GM18499 (cell line): Measurements from ENCODE around the gene KCTD17.

Source experiments
- ATAC-seq: cut with Tn5 transposase; IDR thresholded peaks from one replicate; pipeline ENCODE4 v1.9.1; 2021; ENCODE audit warnings: moderate number of reproducible peaks; ENCODE audit not compliant: insufficient read depth, unreplicated experiment

The KCTD17 gene

DNA sequence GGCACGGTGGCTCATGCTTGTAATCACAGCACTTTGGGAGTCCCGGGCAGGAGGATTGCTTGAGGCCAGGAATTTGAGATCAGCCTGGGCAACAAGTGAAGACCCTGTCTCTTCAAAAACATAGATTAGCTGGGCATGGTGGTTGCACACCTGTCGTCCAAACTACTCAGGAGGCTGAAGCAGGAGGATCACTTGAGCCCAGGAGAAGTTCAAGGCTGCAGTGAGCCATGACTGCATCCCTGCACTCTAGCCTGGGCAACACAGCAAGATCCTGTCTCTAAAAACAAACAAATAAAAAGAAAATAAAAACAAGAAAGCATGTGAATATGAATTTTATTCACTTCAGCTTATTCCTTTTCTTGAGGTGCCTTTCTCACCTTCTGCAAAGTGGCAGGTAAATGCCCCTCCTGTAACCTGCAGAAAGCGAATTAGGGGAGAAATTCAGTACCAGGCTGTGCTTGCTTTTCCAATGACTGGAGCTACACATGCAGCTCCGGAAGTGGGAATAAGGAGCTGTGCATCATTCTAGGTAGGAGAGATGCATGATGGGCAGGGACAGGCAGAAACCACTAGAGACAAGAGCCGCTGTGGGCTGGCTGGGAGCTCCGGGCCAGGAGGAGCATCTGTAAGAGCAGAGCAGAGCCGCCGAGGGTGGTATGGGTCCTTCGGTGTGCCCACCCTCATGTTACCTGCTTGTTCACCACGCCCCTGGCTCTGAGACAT is 14.7 kb upstream of the KCTD17 start:
- ATAC-seq = no peak

DNA sequence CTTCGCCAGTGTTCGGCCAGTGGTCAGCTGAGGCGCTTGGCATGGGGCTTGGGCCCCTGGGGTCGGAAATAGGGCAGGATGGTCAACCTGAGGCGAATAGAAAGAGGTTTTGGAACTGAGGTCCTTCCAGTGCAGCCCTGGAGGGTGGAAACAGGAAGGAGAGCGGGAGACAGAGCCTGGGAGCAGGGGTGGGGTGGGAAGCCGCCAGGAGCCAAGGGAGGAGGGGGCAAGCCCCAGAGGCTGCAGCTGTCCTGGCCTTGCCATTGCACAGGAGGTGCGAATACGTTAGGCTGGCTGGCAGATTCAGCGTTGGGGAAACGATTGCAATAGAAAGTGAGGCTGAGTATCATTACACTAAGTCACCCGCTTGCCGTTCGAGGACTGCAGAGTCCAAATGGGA is 13.9 kb upstream of the KCTD17 start:
- no peak for ATAC-seq

DNA sequence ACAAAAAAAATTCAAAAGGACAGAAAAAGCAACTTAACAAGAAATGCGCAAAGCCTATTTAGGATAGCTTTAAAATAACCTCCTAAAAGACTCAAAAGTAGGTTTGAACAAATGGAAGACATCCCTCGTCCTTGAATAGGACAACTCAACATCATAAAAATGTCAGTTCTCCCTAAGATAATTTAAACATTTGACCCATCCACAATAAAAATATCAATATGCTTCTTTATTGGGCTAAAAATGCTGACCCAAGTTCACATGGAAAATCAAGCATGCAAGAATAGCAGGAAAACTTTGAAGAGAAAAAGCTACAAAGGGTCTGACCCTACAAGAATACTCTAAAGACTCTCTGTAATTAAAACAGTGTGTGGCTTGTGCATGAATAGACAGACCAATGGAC is 12.1 kb upstream of the KCTD17 start:
- ATAC-seq = no peak

DNA sequence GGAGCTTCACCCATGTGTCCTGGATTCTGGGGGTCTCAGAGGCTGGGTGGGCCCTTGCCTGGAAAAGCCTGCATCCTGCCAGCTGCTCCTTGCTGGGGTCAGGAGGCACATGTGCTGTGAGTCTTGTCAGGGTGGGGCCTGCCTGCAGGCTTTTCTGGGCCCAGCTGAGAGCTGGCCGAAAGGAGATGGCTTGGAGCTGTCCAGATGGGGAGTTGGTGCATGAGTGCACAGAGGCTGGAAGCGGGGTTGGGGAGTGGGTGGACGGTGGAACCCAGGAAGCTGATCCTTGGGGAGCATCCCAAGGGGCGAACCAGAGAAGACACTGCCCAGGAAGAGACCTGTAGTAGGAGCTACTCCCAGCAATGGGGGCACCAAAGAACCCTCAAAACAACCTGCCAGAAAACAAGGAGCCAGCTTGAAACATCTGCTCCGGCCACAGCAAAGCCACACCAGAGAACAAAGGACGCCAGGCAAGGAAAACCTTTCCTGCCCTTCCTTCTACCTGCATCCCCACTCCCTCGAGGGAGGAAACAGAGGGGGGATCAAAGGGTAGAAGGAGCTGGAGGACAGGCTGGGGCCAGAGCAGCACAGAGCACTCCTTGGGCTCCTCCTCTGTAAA is 8.2 kb upstream of the KCTD17 start:
- no peak for ATAC-seq

DNA sequence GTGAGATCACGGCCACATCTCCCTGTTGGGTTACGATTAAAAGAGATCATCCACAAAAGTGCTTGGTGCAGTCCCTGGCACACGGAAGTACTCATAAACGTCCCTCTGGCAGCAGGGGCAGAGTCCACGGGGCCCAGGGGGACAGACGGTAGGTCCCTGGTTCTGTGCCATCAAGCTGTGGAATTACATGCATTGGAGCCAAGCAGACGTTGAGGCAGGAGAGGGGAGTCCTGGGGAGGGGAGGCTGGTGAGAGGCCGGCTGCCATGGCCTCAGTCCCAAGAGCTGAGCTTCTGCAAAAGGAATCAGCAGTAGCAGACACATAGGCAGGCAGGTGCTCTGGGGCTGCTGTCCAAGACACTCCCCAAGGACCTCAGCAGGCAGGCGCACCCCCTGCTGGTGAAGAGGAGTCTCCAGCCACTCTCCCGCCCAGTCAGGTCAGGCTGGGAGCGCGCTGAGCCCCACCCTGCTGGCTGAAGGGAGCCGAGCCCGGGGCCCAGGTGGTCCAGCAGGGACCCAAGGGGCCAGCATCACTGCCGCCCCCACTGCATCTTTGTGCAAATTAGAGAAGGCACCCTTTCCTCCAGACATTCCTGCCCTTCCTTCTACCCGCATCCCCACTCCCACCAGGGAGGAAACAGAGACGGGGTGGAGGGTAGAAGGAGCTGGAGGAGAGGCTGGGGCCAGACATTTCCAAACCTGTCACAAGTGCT is 7.6 kb upstream of the KCTD17 start:
- no peak for ATAC-seq

DNA sequence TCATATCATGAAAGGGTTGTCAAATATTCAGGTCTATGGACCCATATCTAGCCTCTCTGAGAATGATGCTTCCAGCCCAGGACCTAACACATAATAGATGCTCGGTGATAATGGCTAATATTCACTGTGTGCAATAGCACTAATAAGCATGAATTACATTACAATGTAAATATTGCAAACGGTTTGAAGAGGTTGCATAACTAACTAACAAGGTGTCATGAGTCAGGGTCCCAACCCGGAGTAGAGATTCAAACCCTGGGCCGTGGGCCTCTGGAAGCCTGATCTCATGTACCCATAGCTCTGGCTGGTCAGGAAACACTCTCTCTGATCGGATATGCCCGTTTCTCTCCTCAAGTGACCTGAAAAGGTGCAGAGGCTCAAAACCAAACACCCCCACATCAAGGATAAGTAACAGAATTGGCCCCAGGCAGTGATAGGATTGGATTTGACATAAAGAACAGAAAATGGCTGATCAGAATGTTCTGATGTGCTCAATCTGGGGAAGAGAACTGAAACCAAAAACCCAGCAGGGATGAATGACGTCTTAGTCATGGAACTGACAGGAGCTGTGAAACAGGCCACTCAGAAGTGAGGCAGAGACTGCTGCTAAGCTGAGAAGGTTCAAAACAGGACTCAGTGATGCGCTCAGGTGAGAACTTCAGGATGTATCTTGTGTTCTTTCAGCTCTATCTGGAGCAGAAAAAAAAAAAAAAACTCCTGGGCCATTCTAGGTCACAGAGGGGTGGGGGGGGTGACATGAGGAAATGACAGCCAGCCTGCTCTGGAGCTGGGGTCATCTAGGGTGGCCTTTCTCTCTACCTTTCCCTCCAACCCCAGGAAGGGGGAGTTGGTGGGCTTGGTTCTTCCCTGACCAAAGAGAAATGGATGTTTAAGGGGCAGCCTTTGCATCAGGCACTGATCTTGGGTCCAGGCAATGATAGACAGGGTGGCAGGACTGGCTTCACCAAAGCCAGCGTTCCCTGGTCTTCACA is 6.6 kb upstream of the KCTD17 start:
- ATAC-seq = no peak

DNA sequence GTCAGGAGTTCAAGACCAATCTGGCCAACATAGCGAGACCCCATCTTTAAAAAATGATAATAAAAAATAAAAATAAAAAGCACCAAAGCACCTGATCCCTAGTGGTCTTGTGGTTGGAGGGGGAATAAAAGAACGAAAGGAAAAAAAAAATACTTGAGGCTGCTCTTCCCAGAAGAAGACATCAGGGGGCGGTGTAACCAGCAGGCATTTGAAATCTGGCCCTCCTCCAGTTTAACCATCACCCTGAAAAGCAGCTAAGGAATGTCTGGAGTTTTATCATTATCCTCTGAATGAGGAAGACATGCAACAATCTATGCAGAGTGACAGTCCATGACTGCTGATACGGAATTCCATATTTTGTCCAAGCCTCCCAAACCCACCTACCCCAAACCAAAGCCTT is 5.6 kb upstream of the KCTD17 start:
- no peak for ATAC-seq

DNA sequence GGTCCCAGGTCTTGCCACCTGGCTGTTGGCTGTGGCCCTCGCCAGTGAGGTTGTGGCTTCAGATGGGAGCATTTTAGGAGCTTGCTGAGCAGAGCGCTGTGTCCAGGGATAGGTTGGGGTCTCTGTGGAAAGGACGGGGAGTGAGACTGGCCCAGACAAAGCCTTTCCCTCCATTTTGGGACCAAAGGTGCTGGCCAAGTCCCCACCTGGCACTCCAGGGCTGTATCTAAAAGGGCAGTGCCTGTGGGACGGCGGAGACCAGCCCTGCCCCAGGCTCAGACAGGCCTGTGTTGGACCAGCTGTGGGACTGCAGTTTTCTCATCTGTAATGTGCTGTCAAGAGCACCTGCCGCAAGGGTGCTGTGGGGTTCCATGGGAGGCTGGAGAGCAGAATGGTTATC is 5.0 kb upstream of the KCTD17 start:
- ATAC-seq = no peak

DNA sequence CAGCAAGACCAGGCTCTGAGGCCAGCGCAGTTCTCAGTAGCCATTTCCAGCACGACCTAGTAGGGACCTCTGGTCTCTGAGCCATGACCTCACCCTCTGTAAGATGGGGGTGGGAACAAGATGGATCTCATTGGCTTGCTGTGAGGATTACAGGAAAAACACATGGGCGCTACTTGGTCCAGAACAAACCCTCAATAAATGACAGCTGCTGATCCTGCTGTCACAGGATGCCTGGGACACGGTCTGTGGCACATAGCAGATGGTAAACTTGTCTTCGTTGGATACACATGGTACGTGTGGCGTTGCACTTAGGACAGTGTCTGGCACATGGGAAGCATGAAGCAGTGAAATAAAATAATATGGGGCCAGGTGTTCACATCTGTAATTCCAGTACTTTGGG is 4.5 kb upstream of the KCTD17 start:
- ATAC-seq = no peak

DNA sequence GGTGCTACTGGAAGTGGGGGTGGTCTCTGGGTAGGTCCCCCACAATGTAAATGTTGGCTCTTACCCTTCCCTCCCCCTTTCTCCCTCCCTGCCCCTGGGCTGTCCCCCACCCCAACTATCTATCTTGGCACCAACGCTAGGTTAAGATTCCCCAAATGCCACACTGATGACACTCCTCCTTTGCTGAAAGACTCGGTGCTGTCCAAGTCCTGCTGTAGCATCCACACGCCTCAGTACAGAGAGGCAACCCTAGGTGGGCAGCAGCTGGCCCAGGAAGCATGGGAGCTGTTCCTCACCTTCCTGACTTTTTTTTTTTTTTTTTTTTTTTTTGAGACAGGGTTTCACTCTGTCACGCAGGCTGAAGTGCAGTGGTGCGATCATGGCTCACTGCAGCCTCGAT is 3.4 kb upstream of the KCTD17 start:
- no peak for ATAC-seq

DNA sequence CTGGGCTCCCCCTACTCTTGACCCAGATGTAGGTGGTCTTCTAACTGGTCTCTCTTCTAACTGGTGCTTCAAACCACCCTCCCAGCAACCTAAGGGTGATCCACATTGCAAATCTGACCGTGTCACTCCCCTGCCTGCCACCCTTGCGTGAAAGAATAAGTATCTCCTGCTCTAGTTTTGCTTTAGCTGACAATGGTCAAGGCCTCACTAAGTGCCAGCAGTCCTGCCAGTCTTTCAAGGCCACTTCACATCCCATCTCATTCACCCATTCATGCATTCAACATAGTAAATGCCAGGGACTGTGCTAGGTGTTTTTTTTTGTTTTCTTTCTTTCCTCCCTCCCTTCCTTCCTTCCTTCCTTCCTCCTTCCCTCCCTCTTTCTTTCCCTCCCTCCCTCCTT is 2.3 kb upstream of the KCTD17 start:
- ATAC-seq = no peak

DNA sequence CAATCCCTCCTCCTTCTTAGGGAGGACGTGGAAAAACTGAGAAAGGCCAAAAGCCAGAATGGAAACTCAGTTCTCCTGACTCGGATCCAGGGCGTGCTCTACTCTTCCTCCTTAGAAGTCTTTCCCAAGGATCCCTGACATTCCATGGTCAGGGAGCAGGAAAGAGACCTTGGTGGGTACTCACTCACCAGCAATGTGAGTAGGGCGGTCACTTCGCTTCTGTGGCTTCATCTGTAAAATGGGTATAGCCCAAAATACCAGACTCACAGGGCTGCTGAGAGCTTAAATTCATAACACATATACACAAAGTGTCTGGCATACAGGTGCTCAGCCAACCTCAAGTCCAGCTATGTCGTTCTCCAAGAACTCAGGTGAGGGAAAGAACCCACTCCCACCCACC is 629 bp upstream of the KCTD17 start:
- ATAC-seq = no peak

DNA sequence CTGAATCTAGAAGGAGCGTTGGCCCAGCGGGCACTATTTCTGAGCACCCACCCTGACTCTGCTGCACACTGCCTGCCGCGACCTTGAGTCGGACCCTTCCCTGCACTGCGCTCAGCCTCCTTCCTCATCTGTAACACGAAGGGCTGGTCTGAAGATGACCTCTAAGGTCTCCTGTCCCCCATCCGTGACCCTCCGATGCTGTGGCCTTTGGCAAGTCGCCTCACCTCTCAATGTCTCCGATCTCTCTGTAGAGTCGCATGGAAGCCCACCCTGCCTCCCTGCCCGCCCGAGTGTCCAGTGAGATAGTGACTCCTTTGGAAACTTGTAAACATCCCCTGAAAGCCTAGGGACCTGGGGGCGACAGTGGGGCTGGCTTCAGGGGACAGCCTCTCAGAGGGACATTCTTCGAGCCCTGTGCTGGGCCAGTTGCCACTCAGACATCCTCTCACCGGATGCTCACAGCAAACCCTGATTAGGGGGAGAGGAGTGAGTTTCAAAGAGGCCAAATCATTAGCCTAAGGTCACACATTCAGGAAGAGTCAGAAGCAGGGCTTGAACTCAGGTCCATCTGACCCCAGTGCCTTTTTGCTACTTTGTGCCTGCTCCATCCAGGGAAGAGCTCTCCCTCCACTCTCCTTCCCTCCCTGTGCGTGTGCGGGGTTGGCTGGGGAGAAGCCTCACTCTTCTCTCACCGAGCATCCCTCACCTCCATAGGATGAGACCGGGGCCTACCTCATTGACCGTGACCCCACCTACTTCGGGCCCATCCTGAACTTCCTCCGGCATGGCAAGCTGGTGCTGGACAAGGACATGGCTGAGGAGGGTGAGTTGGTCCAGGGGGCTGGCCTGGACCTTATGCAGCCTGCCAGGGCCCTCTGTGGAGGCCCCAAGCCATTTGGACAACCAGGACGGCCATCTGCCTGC is 1.1 kb downstream of the KCTD17 start:
- no peak for ATAC-seq

DNA sequence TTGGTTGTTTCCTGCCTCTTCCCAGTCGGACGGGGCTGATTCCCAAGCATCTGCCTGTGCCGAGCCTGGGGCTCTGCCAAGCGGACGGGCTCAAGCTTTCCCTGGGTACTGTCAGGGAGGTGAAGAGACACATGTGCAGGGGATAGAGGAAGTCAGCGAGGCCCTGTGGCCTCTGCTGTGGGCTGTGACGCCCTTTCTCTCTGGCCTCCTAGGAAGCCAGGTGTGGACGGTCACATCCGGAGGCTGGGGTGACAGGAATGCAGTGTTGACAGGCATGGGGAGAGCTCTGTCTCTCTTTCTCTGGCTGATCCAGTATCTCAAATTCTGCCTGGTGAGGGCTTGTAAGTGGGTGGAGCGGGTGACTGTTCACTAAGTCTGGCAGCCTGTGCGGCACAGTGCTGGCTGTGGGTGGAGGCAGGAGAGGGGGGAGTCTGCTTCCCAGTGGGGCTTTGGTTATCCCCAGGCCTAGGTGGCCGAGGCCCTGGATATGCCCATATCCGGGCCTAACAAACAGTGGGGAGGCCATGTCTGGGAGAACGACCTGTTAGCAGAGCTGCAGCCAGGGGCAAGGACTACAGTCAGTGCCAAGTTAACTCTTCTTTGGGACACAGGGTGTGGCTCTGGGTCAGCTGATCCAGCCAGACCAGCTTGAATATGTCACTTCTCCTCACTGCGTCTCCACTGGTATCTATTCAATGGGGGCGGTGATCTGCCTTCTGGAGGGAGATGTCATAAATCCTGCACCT is 1.9 kb downstream of the KCTD17 start:
- no peak for ATAC-seq

DNA sequence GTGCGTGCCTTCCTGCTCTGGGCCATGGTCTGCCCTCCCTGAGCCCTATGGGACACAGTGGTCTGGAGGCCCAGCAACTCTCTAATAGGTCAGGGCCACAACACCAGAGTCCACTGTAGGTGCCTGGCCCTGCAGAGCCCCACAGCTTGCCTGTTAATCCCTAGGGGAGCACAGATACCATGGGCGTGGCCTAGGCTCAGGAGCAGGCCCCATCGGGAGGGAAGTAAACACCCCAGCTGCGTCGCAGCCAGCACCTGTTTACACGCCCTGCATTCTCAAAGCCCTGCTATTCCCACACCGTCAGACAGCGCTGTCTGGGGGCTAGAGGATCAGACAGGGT is 2.5 kb downstream of the KCTD17 start:
- no peak for ATAC-seq

DNA sequence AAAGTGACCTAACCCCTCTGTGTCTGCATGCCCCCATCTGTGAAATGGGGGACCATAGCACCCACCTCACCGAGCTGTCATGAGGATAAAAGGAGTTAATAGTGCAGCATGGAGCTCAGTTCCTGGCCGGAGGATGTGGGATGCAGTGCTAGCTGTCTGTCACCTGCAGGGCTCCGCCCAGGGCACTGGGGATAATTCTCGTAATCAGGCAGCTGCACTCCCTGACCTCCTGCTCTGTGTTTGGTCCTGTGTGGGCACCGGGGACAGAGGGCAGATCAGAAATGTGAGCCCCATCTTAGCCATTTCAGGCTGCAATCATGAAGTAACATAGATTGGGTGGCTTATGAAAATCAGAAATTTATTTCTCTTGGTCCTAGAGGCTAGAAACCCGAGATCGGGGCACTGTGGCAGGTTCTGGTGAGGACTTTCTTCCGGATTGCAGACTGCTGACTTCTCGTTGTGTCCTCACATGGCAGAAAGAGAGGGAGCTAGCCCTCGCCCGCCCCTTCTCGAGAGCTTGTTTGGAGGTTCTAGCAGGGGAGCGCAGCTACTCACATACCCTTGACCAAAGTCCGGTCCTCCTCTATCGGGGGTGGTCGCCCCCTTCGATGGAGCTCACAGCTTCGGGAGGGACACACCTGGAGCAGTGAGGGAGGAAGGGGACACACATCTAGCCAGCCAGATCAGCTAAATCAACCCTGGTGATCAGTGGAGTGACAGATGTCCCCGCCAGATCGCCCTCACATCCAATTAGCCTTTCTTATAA is 3.2 kb downstream of the KCTD17 start:
- ATAC-seq = no peak

DNA sequence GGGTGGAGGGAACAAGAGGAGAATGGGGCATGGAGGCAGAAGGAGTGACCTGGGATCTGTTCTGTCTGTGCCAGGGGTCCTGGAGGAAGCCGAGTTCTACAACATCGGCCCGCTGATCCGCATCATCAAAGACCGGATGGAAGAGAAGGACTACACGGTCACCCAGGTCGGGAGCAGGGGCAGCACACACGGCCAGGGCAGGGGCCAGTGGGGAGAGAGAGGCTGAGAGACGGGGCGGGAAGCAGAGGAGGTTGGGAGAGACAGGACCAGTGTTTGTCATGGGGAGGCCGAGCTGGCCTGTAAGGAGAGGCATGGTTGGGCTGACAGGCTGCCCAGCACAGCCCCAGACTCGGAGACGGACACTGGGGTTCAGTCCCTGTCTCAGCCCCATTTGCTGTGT is 4.7 kb downstream of the KCTD17 start:
- ATAC-seq = no peak

DNA sequence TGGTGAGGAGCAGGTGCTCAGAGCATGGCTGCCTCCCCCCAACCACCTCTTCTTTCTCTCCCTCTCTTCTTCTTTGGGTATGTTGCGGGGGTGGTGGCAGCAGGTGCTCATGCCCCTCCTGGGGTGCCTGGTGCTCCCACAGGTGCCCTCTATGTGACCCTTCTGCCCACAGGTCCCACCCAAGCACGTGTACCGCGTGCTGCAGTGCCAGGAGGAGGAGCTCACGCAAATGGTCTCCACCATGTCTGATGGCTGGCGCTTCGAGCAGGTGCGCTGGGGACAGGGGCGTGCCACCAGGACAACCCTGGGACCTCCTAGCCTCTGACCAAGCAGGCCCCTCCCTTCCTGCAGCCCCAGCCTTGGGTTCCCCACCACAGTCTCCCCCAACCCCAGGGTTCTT is 5.7 kb downstream of the KCTD17 start:
- ATAC-seq = no peak
